Endothelial cell of umbilical vein (primary cell): ENCODE data around the gene MACF1. TPM values are rescaled to one million over a fixed set of nuclear protein-coding genes. Genes with fewer than 3 reads are reported as not detected.

Experiments
- BruUV-seq: library from RNA; stranded (reverse); fragments of 400-500 nt; replicated peaks from 2 replicates; lab custom pipeline; 2021; lab: Mats Ljungman, UMichigan
- CTCF ChIA-PET: fragments of 300-600, 350-600 bp; sonication (Branson Sonifier 250); formaldehyde crosslinking; loops from one replicate; lab custom pipeline; 2021; ENCODE audit warnings: antibody characterized with exemption, inconsistent platforms; lab: Charles Lee
- POLR2A ChIA-PET: fragments of 300-600, 350-600 bp; sonication (Branson Sonifier 250); formaldehyde crosslinking; loops from one replicate; lab custom pipeline; 2021; ENCODE audit warnings: antibody characterized with exemption, inconsistent platforms; lab: Charles Lee
- DNase-seq: peaks from one replicate; pipeline ENCODE4 v3.0.0-alpha.2; 2011; ENCODE audit warnings: low read depth, low spot score
- FAIRE-seq: peaks from 2 replicates; lab custom pipeline; 2011; peaks lifted over from hg19 to GRCh38; lab: Jason Lieb, UNC
- H2AFZ ChIP-seq: 2 replicates; pipeline ENCODE4 v1.6.0; 2012; ENCODE audit warnings: low read depth, low read length, control low read depth, inconsistent platforms
- H3K27ac ChIP-seq: 2 replicates; pipeline ENCODE4 v1.5.1; 2011; ENCODE audit warnings: low read depth, mild to moderate bottlenecking, control low read depth, low read length, moderate library complexity; ENCODE audit not compliant: insufficient read depth
- H3K27me3 ChIP-seq, 2 experiments: 2 replicates each; pipeline versions ENCODE4 v1.6.0 to v1.6.1; 2011; ENCODE audit warnings: low read length in 2 of 2, mixed read lengths in 1 of 2; ENCODE audit not compliant: control insufficient read depth in 2 of 2, insufficient read depth in 2 of 2
- H3K36me3 ChIP-seq, 2 experiments: 2 replicates in 1 of 2; 3 replicates in 1 of 2; pipeline ENCODE4 v1.5.1; 2011; ENCODE audit warnings: low read length in 2 of 2, mild to moderate bottlenecking in 1 of 2, moderate library complexity in 1 of 2; ENCODE audit not compliant: control insufficient read depth in 2 of 2, insufficient read depth in 2 of 2; ENCODE audit errors: extremely low read depth in 1 of 2
- H3K4me1 ChIP-seq: 3 replicates; pipeline ENCODE4 v1.5.1; 2011; ENCODE audit warnings: mild to moderate bottlenecking, low read length; ENCODE audit not compliant: control insufficient read depth, insufficient read depth; ENCODE audit errors: extremely low read depth
- H3K4me2 ChIP-seq: 2 replicates; pipeline ENCODE4 v1.6.1; 2011; ENCODE audit warnings: low read length, control low read depth, mixed read lengths; ENCODE audit not compliant: insufficient read depth
- H3K4me3 ChIP-seq, 3 experiments: fragments of 200-600 bp in 1 of 3; sonication (generic), shearing (Covaris generic) in 1 of 3; replicated peaks in 1 of 3; 2 replicates each; pipeline ENCODE4 v1.5.1; 2011 to 2016; ENCODE audit warnings: control low read depth in 3 of 3, low read length in 3 of 3, mild to moderate bottlenecking in 2 of 3, inconsistent platforms in 1 of 3, low read depth in 1 of 3, moderate library complexity in 1 of 3; ENCODE audit not compliant: insufficient read depth in 1 of 3
- H3K79me2 ChIP-seq: 2 replicates; pipeline ENCODE4 v1.6.0; 2012; ENCODE audit warnings: low read length, inconsistent platforms; ENCODE audit not compliant: control insufficient read depth, insufficient read depth
- H3K9ac ChIP-seq: replicated peaks from 2 replicates; pipeline ENCODE3; 2011; ENCODE audit warnings: low read length, control low read depth; ENCODE audit not compliant: insufficient read depth; ENCODE audit errors: extremely low read depth
- H3K9me1 ChIP-seq: replicated peaks from 3 replicates; pipeline ENCODE4 v1.6.0; 2011; ENCODE audit warnings: mild to moderate bottlenecking, low read length; ENCODE audit not compliant: control insufficient read depth, insufficient read depth; ENCODE audit errors: extremely low read depth
- H3K9me3 ChIP-seq: replicated peaks from 2 replicates; pipeline ENCODE4 v1.5.1; 2012; ENCODE audit warnings: low read length, inconsistent platforms; ENCODE audit not compliant: control insufficient read depth, insufficient read depth
- H4K20me1 ChIP-seq: replicated peaks from 2 replicates; pipeline ENCODE3; 2011; ENCODE audit warnings: mild to moderate bottlenecking, low read length; ENCODE audit not compliant: control insufficient read depth, insufficient read depth; ENCODE audit errors: extremely low read depth
- EZH2 ChIP-seq: IDR thresholded peaks from 2 replicates; pipeline ENCODE4 v1.6.1; 2012; ENCODE audit warnings: borderline replicate concordance, low read depth, mild to moderate bottlenecking, moderate library complexity, low read length, inconsistent platforms; ENCODE audit not compliant: severe bottlenecking
- FOS ChIP-seq: IDR thresholded peaks from 2 replicates; pipeline ENCODE4 v1.6.1; 2011; ENCODE audit warnings: mild to moderate bottlenecking, low read length, moderate library complexity, borderline replicate concordance; ENCODE audit not compliant: insufficient read depth
- GATA2 ChIP-seq: IDR thresholded peaks from 2 replicates; pipeline ENCODE4 v1.7.0; 2011; ENCODE audit warnings: low read depth, mild to moderate bottlenecking, moderate library complexity, mixed read lengths, low read length; ENCODE audit not compliant: insufficient read length, insufficient read depth
- JUN ChIP-seq: IDR thresholded peaks from 2 replicates; pipeline ENCODE4 v1.6.1; 2011; ENCODE audit warnings: borderline replicate concordance, low read depth; ENCODE audit not compliant: insufficient read length, insufficient read depth
- MYC ChIP-seq: IDR thresholded peaks from one replicate; pipeline ENCODE4 v1.6.1; 2011; ENCODE audit warnings: mild to moderate bottlenecking, low read depth, low read length
- POLR2A ChIP-seq: IDR thresholded peaks from 2 replicates; pipeline ENCODE4 v1.6.1; 2012; ENCODE audit warnings: low read depth, mild to moderate bottlenecking, control low read depth, low read length
- POLR2AphosphoS5 ChIP-seq: IDR thresholded peaks from 2 replicates; pipeline ENCODE4 v1.6.1; 2012; ENCODE audit warnings: low read depth, mild to moderate bottlenecking, control low read depth, low read length, moderate library complexity; ENCODE audit not compliant: insufficient read depth
- dilution Hi-C: fragments of 300-500 bp; cut with MboI; formaldehyde crosslinking; loops from one replicate; pipeline ENCODE4 v1.15.0; 2019; ENCODE audit warnings: low sequenced_read_pairs; ENCODE audit not compliant: extremely low pct_ligation_motif_present
- intact Hi-C: fragments of 100-400 bp; cut with micrococcal nuclease; formaldehyde crosslinking; loops from one replicate; pipeline ENCODE4 v1.10.0; 2022
- polyA plus RNA-seq, 4 experiments: library from polyadenylated mRNA; depleted of rRNA in 3 of 4; stranded (reverse) in 3 of 4; unstranded in 1 of 4; fragments of >200 nt; gene quantifications; 2 replicates each; pipeline versions ENCODE4 v1.2.1 to v1.2.3, GENCODE V29; 2011 to 2012; ENCODE audit warnings: missing spikeins in 1 of 4
- total RNA-seq: library from RNA; stranded (reverse); gene quantifications from 2 replicates; pipeline ENCODE4 v1.2.3, GENCODE V29; 2021
- TF ChIP-seq, protein P1 (sequence below): IDR thresholded peaks from 2 replicates; pipeline ENCODE4 v1.6.1; 2011; ENCODE audit not compliant: insufficient read depth, insufficient read length
- TF ChIP-seq, protein P2 (sequence below), 2 donors: IDR thresholded peaks; 1 replicate in 1 of 2; 2 replicates in 1 of 2; pipeline ENCODE4 v1.5.1; 2011; ENCODE audit warnings: low read length in 2 of 2, mild to moderate bottlenecking in 2 of 2, moderate library complexity in 2 of 2, control low read depth in 1 of 2, inconsistent platforms in 1 of 2, low read depth in 1 of 2; ENCODE audit not compliant: insufficient read depth in 1 of 2; ENCODE audit errors: extremely low read depth in 1 of 2

MACF1 gene
- total and polyA plus RNA-seq, 2 donors (not counting 3 experiments of a cell fraction or from before 2014, with no cell fraction given): 122 to 587 TPM

DNA sequence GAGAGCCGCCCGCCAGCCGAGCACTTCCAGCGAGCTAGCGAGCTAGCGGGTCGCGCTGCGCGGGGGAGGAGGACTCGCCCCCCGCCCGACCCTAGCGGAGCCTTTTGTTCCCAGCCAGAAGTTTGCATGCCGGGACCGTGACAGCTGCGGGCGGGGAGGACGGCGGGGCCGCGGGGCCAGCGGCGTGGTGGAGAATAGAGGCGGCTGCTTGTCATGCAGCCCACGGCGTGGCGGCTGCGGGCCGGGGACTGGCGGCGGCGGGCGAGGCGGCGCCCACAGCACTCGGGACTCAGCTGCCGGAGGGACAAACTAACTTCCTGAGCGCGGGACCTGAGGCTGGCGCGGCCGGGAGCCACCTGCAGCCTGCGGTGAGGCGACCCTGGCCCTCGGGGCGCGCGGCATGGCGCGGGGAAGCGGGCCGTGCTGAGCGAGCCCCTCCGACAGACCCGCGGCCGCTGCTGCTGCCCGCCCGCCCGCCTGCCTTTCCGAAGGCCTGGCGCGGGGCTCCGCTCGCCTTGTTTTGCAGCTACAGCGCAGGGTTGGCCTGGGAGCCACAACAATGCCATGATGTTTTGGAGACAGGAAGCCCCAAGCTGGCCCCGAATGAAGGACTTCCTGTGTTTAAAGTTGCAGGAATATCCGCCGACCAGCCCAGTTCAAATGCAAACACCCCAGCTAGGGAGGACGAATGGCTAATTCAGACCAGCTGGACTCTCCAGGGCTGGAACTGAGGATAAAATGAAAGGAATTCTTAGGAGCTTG, 204.7 kb downstream of the MACF1 start:
- Histone ChIP-seq H3K27ac (peak overlapping the region; percentile 79), H3K79me2 (peaks cover 62% of the 10 kb centered on the region), H2AFZ (no peak overlapping the region), H3K9me3 (no peaks in the 10 kb centered on the region), H4K20me1 (peaks cover 17% of the 10 kb centered on the region), H3K9ac (peak overlapping the region; percentile 87), H3K9me1 (no peaks in the 10 kb centered on the region), H3K4me3 (peak overlapping the region; percentile 67 to 97 (median 96)), H3K36me3 (peaks cover 11 to 13% of the 10 kb centered on the region in 2 experiments), H3K27me3 (no peaks in the 10 kb centered on the region), H3K4me2 (peak overlapping the region; percentile 95), H3K4me1 (peaks cover 60% of the 10 kb centered on the region)
- dilution Hi-C loops: no loop called here
- CTCF ChIA-PET: interaction anchor here (1.7 to 11.9 kb wide), 9 partner anchors 10 to 50 kb away, joined by 3 to 273 read pairs (median 21); no protein-coding TSS in a partner anchor
- peak; percentile 84 for FAIRE-seq
- no peak for TF ChIP-seq JUN
- no peak for TF ChIP-seq GATA2
- no peak for TF ChIP-seq MYC
- no peak for TF ChIP-seq POLR2A
- TF ChIP-seq POLR2AphosphoS5: peak; percentile 52
- TF ChIP-seq, protein P1, sequence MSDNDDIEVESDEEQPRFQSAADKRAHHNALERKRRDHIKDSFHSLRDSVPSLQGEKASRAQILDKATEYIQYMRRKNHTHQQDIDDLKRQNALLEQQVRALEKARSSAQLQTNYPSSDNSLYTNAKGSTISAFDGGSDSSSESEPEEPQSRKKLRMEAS: no peak
- TF ChIP-seq, protein P2, sequence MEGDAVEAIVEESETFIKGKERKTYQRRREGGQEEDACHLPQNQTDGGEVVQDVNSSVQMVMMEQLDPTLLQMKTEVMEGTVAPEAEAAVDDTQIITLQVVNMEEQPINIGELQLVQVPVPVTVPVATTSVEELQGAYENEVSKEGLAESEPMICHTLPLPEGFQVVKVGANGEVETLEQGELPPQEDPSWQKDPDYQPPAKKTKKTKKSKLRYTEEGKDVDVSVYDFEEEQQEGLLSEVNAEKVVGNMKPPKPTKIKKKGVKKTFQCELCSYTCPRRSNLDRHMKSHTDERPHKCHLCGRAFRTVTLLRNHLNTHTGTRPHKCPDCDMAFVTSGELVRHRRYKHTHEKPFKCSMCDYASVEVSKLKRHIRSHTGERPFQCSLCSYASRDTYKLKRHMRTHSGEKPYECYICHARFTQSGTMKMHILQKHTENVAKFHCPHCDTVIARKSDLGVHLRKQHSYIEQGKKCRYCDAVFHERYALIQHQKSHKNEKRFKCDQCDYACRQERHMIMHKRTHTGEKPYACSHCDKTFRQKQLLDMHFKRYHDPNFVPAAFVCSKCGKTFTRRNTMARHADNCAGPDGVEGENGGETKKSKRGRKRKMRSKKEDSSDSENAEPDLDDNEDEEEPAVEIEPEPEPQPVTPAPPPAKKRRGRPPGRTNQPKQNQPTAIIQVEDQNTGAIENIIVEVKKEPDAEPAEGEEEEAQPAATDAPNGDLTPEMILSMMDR (IDR thresholded peaks at IDR 0.05; ENCODE audit: extremely low read depth in 1 of 2, insufficient read depth in 1 of 2, low read depth in 1 of 2, low read length in 2 of 2): no peak
- TF ChIP-seq FOS: no peak
- TF ChIP-seq EZH2: no peak
- POLR2A ChIA-PET: interaction anchor here (2.4 to 3.1 kb wide), 3 partner anchors 10 to 18 kb away, joined by 9 to 26 read pairs (median 18); no protein-coding TSS in a partner anchor
- intact Hi-C loops: loop anchor here (1.0 to 5.0 kb wide), 2 partner anchors 17 to 217 kb away; no protein-coding TSS in a partner anchor
- DNase-seq: peak; percentile 88
- no TSS peak for BruUV-seq
